Kidney capillary endothelial cell (primary cell): Measurements from ENCODE around the gene PDRG1.

ENCODE experiments used
- DNase-seq: peaks from one replicate; pipeline ENCODE4 v3.0.0-alpha.2; 2018; ENCODE audit warnings: low spot score

PDRG1 gene

GRCh38 chr20:31951530-31952453 is at the start of gene PDRG1:
Gene PDRG1 (minus strand): TSS chr20:31952046. CDS start chr20:31951961, 85 bp downstream.
- peak; percentile 97 for DNase-seq

- no peak for DNase-seq
Observed at GRCh38 chr20:31998246-31998645, 46.4 kb upstream of the PDRG1 start.

- no peak for DNase-seq
Observed at GRCh38 chr20:31996996-31997395, 45.1 kb upstream of the PDRG1 start.

- no peak for DNase-seq
Observed at GRCh38 chr20:31992086-31992485, 40.2 kb upstream of the PDRG1 start.

- no peak for DNase-seq
Observed at GRCh38 chr20:31991339-31991705, 39.5 kb upstream of the PDRG1 start.

- DNase-seq = no peak
Observed at GRCh38 chr20:31990641-31991338, 38.9 kb upstream of the PDRG1 start.

GRCh38 chr20:31989030-31989645 is 37.3 kb upstream of the PDRG1 start:
- DNase-seq = no peak

- DNase-seq = peak; percentile 57
Observed at GRCh38 chr20:31988430-31989015, 36.7 kb upstream of the PDRG1 start.

- peak; percentile 97 for DNase-seq
Observed at GRCh38 chr20:31987744-31988143, 35.9 kb upstream of the PDRG1 start.

- no peak for DNase-seq
Observed at GRCh38 chr20:31984981-31985471, 33.2 kb upstream of the PDRG1 start.

GRCh38 chr20:31981784-31982183 is 29.9 kb upstream of the PDRG1 start:
- no peak for DNase-seq

- DNase-seq = no peak
Observed at GRCh38 chr20:31979713-31980426, 28.0 kb upstream of the PDRG1 start.

GRCh38 chr20:31977080-31977479 is 25.2 kb upstream of the PDRG1 start:
- DNase-seq = no peak

GRCh38 chr20:31975874-31976273 is 24.0 kb upstream of the PDRG1 start:
- no peak for DNase-seq

GRCh38 chr20:31974951-31975487 is 23.2 kb upstream of the PDRG1 start:
- no peak for DNase-seq

GRCh38 chr20:31974296-31974695 is 22.4 kb upstream of the PDRG1 start:
- DNase-seq = no peak

- no peak for DNase-seq
Observed at GRCh38 chr20:31972471-31973021, 20.7 kb upstream of the PDRG1 start.

- DNase-seq = no peak
Observed at GRCh38 chr20:31969991-31970390, 18.1 kb upstream of the PDRG1 start.

GRCh38 chr20:31968291-31969126 is 16.7 kb upstream of the PDRG1 start:
- peak; percentile 56 for DNase-seq

- DNase-seq = no peak
Observed at GRCh38 chr20:31967830-31968249, 16.0 kb upstream of the PDRG1 start, which contains the start of gene XKR7. Gene XKR7 (plus strand): TSS chr20:31968151. CDS start chr20:31968176, 25 bp downstream.
